ENCODE measurements around the gene MAD1L1.
"Not testable (repeated sequence)": the region's sequence is repeated elsewhere in the genome, so short reads cannot be mapped to it uniquely, and the experiment has no call there.

Gene MAD1L1

DNA sequence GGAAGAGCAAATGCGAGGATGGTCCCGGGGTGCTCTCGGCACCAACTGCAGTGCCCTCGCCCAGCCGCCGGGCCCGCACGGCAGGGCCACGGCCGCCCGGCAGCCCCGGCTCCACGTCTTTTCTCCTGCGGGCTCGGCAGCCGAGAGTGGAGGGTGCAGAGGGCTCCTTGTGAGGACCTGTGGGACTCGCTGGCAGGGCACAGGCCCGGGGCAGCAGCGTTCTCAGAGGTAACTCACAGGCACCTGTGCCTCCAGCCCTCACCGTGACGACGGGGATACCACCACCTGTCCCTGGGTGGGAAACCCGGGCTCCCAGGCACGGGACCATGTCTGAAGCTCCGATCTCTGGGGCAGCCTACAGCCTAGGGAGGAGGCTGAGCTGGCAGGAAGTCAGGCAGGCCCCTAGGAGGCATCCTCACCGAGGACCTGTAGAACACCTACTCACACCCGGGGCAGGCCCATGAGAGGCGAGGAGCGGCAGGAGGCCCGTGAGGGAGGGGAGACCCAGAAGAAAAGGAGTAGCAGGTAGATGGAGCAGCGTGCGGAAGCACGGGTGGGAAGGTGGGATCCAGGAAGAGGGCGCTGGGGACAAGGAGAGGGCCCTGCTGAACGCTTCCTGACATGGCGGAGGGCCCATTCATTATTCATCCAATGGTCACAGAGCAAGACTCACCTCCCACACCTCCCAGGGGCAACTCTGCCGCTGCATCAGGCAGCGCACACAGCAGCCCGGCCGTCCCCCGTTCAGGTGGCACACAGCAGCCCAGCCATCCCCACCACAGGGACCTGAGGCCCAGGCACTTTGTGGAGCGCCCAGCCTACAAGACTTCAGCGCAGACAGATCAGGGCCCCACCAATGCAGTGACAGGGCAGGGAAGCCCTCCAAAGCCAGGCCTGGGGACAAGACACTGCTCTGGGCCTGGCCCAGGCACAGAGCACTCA is 244.9 kb downstream of the MAD1L1 start:
- no peak for DNase-seq (ENCODE audit: low spot score)

DNA sequence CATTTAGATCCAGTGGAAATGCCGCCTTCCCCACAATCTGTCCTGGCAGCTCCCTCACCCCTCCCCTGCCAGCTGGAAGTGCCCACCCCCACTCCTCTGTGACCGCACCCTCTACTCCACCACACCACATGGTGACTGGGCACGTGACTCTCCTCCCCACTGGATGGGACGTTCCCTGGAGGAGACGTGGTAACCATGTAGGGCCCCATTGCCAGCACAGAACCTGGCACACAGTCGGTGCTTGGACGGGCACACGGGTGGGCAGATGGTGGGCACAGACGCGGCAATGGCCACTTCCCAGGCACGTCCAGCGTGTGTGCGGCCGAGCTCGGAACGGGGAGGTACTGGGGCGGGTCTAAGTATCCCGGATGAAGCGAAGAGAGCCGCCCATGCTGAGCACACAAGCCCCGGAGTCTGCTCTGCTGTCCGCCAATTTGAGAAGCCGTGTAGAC is 245.6 kb downstream of the MAD1L1 start:
- no peak for DNase-seq (ENCODE audit: low spot score)

DNA sequence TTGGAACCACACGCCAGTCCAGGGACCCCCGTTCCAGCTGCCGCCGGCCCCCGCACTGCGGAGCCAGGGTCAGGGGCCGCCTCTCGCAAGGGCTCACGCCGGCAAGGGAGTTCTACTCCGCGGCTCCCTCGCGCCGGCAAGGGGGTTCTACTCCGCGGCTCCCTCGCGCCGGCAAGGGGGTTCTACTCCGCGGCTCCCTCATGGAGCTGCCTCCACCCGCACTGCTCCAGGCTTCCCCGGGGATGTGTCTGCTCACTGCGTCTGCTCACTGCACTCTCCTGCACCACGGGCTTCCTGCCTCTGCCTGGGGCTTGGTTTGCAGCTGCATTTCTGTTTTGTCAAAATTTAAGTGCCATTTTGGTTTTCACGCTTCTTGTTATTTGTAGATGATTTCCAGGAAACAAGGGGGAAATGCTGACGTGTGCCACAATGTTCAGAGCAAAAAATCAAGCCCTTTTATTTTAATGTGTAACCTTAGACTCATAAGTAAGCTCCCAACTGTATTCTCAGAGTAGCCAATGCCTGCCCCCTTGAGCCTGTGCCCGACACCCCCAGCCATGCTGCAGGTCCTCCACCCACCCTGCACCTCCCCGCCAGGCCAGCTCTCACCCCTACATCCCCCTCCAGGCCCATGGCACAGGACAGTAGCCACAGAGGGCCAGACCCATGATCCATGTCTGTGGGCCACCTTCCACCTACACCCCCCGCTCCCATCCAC is 246.2 kb downstream of the MAD1L1 start:
- DNase-seq (ENCODE audit: low spot score) = no peak

DNA sequence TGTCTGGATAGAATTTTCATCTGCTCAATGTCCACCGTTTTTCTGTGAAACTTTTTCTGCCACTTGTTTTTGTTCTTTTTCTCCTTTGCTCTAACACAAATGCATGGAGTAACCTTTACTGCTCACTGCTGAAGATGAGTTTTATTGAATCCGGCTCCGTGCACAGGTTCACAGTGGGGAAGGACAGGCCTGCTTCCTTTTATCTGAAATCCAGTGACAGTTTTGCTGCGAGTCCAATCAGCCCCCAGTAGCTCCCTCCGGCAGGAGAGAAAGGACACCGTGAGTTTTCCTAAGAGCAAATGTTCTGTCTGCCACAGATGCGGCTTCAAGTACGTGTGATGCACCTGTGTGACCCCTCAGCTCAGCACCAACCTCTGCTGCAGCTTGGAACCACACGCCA is 246.8 kb downstream of the MAD1L1 start:
- no peak for DNase-seq (ENCODE audit: low spot score)

DNA sequence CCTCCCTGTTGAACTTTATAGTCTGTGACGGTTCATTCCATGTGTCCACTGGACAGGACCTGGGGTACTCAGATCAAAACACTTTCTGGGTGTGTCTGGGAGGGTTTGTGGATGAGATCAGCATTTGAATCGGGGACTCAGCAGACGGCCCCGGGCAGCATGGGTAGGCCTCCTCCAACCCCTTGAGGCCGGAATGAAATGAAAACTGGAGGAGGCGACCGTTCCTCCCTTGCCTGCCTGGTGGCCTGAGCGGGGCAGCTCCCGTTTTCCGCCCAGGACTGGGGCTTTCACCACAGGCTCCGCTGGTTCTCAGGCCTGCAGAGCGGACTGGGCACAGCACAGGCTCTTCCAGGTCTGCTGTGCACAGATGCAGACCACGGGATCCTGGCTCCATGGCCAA is 247.7 kb downstream of the MAD1L1 start:
- DNase-seq (ENCODE audit: low spot score) = no peak

DNA sequence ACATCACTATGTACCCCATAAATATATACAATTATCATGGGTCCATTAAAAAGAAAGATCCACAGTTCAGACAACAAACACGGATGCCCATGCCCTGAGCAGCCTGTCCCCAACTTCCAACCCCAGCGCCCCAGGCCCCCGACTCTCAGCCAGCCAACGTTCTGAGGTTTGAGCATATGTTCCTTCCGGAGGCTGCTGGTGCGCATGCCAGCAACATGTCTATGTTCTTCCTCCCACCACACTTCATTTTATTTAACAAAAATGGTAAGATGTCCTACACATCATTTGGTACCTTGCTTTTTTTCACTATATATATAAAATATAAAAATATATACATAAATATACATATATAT is 250.9 kb downstream of the MAD1L1 start:
- no peak for DNase-seq (ENCODE audit: low spot score)

DNA sequence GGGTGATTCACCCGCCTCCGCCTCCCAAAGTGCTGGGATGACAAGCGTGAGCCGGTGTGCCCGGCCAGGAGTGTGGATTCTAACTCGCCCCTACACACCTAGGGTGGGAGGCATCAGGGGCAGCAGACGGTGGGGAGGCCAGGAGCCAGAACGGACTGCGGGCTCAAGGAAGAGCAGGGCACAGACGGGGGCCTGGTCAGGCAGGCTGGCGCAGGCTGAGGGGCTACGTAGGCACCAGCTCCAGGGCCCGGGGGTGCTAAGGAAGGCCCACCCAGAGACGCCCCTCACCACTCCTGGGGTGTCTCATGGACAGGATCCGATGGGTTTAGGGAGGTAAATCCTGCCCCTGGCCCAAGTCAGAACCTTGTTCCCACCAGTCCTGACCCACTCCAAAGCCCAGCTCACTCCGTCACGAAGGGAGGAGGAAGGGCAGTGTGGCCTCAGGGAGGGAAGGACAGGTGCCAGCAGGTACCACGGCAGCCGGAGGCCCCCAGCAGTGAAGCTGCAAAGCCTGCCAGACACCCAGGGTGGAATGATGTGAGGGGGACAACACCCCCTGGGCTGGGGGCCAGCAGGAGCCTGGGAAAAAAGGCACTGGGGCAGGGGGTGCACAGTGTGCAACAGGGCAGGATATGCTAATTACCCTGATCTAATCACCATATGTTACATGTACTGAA is 251.4 kb downstream of the MAD1L1 start:
- DNase-seq (ENCODE audit: low spot score) = no peak

DNA sequence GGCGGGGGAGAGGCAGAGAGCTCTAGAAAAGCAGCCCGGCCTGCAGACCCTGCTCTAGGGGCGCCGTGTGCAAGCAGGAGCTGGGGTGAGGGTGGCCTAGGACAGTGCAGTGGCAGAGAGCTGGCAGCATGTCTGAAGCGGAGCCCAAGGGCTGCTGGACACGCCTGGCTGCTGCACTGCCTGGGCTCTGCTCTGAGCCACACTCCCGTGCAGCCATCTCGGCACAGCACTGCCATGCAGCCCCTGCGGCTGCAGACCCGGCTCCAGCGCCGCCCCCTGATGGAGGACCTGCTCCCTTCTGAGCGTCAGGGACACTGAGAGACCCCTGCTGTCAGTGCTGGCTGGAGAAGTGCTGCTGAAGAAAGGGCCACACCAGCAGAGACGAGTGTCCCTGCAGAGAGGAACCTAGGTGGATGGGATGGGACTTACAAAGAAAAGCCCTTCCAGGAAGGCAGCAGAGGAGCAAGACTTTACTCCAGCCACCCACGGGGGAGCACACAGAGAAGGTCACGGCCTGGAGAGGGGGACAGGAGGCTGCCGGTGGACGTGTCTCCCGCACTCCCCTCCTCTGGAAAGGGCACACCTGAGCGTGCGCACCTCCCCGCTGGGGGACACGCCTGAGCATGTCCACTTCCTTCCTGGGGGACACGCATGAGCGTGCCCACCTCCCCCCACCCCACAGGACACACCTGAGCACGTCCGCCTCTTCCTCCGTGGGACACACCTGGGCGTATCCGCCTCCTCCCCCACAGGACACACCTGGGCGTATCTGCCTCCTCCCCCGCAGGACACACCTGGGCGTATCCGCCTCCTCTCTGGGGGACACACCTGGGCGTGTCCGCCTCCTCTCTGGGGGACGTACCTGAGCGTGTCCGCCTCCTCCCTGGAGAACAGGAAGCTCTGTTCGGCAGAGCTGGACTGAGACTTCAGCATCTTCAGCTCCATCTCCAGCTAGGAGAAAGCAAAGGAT is 252.9 kb downstream of the MAD1L1 start:
- DNase-seq (ENCODE audit: low spot score) = no peak

DNA sequence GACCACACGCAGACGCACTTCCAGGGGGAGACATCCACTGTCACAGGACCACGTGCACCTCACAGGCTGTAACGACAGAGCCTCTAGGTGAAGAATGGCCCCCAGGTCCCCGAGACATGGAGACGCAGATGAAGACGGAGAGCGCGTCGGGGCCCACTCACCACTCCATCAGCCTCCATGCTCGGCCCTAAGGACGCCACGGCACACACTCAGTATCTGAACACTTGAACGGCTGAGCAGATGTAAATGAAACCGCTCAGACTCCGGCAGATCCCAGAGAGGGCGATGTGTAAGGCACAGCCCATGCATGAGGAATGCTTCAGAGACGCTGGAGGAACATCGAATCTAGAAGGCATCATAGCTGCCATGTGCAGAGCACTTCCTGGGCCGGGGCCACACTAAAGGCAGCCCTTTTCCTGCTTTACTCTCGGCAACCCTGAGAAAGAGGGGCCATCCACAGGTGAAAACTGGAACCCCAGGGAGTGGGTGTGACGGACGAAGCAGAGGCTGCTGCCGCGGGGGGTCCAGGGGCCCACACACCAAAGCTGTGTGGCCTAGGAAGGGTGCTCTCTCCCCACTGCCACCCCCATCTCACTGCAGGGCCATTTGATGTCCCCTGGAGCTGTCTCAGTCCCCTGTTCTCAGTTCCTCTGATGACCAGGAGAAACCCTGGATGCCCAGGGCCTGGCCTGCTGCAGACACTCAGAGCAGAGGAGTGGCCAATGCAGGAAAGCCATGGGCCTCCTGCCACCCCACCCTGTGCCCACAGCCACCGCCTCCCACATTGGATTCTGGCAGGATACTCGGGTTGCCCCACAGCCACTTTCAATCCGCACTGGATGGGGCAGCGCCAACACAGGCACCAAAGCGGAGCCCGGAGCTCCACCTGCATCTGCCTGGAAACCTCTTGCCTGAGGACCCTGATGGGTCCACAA is 253.8 kb downstream of the MAD1L1 start:
- no peak for DNase-seq (ENCODE audit: low spot score)

DNA sequence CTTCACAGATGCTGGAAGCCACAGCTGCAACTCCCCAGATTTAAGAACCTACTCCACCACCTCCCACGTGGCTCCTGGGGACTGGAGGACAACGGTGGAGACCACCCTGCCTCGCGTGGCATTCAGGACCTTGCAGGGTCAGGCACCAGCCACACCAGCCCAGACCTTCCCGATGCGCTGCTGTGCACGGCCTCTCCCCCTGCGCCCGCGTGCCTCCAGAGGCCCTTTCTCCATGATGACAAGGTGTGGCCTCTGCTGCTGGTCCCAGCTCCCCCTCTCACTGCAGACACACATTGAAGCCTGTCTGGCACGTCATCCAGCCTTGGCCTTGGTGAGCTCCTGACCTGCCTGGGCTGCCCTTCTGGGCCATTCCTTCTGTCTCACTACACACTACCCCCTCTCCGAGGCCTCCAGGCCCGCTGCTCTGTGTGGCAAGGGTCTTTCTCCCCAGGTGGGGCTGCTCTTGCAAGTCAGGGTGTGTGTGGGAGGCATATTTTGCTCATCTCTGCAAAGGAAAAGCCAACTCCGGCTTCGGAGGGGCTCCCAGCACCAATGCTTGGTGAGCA is 254.8 kb downstream of the MAD1L1 start:
- DNase-seq (ENCODE audit: low spot score) = no peak

DNA sequence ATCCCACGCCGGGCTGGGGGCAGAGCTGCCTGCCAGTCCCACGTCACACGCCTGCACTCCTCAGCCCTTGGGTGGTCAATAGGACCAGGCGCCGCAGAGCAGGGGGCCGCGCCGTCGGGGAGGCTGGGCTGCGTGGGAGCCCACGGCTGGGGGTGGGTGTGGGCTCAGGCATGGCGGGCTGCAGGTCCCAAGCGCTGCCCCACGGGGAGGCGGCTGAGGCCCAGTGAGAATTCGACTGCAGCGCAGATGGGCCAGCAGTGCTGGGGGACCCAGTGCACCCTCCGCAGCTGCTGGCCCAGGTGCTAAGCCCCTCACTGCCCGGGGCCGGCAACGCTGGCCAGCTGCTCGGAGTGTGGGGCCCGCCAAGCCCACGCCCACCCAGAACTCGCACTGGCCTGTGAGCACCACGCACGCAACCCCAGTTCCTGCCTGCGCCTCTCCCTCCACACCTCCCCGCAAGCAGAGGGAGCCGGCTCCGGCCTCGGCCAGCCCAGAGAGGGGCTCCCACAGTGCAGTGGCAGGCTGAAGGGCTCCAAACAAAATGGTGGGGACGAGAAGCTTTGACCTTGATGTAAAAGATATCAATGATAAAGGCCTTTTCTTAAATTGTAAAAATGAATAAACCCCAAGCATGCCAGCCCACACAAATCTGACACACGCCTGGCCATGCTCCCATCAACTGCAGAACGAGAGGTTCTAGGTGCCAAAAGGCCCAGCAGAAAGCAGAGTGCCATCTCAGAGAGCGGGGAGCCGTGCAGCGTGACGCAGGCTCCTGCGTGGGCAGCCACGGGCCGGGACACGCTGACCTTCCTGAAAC is 255.5 kb downstream of the MAD1L1 start:
- no peak for DNase-seq (ENCODE audit: low spot score)

DNA sequence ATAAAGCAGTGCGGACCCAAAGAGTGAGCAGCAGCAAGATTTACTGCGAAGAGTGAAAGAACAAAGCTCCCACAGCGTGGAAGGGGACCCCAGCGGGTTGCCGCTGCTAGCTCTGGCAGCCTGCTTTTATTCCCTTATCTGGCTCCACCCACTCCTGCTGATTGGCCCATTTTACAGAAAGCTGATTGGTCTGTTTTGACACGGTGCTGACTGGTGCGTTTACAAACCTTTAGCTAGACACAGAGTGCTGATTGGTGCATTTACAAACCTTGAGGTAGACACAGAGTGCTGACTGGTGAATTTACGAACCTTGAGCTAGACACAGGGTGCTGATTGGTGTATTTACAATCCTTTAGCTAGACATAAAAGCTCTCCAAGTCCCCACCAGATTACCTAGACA is 256.2 kb downstream of the MAD1L1 start:
- DNase-seq (ENCODE audit: low spot score) = not testable (repeated sequence)

DNA sequence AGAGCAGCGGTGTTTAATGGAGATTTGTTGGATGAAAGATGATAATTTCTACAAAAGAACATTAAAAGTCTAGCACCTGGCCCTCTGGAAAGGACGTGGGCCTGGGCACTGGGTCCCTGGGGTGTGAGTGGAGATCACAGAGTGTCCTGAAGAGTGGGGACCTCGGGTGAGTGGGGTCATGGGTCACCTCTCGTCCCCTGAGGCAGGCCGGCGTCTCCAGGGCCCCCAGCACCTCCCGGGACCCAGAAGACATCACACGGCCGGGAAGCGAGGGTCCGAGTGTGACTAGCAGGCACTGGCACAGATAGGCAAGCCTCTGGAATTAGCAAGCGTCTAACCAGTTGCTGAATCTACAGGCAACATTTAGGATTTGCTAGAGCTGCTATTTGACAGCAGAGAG is 257.2 kb downstream of the MAD1L1 start:
- DNase-seq (ENCODE audit: low spot score) = no peak

DNA sequence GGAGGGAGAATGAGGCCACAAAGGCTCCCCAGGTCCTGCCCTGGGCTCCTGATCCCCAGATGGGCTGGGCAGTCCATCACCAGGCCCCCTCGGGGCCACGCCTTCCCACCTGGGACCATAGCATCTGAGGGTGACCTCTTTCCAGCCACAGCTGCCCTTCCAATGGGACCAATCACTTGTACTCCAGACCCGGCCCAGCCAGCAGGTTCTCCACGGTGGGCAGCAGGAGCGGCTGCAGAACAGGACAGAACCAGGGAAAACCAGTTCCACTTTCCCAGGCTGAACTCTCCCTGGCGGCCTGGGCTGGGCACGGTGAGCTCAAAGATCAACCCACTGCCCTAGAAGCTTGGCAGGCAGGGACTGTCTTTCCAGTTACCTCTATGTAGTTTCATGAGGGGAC is 257.6 kb downstream of the MAD1L1 start:
- DNase-seq (ENCODE audit: low spot score) = no peak

DNA sequence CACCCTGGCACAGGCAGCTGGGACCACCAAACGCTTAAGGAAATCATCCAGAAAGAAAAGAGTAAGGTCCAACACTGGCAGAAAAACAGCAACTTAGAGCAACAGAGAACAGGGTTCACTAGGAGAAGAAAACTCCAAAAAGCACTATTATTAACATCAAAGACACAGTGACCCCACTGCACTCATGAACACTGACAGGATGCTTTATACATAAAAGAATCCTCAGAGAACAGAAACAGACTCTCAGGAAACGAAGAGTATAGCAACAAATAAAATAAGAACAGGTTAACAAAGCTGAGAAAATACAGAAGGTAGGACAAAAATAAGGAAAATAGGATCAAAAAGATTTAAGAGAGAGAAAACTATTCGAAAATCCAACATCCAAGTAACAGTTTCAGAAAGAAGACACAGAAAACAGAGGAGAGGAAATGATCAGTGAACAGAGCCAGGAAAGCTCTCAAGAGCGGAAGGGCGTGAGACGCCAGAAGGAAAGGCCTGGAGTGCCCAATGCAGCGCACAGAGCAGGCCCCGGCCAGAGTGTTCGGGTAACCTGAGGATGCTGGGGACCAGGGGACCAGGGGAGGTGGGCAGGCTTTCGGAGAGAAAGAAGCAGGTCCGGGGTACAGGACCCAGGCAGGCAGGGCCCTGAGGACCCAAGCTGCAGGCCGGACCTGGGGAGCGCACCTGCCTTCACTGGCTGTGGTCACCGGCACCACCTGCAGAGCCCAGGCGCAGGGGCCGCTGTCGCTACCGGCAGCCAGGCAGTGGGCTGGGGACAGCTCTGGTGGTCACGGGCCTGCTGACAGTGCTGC is 258.2 kb downstream of the MAD1L1 start:
- DNase-seq (ENCODE audit: low spot score) = no peak

DNA sequence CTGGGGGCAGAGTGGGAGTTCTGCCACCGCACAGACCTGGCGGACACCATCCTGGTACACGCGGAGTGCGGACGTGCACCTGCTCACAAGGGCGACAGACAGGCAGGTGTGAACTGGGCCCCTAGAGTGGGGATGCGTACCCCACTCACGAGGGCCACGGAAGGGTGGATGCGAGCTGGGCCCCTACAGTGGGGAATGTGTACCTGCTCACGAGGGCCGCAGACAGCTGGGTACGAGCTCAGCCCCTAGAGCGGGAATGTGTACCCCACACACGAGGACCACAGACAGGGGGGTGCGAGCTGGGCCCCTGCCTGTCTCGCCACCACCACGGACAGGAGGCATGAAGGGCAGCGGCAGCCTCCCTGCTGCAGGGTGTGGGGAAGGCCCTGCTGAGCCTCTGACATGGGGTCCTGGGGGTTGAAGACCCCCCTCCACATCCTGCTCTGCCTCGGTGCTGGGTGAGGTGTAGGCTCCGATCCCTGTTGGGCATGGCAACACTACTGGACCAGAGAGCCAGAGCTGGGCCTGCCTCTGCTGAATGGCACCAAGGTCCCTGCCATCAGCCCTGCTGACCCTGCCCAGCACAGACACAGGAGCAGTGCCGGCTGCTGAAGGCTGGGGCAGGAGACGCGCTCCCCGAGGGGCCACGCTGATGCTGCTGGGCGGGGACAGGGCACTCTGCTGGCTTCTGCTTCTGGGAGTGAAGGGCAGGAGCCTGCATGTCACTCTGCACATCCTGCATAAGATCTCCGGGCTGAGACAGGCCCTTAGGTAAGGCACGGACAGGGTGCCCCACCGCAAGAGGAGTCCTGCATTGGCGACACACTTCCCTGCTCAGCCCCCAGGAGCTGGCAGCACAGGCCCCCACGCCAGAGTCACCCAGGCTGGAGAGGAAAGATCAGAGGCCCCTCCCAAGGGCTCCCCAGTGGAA is 259.2 kb downstream of the MAD1L1 start:
- no peak for DNase-seq (ENCODE audit: low spot score)

DNA sequence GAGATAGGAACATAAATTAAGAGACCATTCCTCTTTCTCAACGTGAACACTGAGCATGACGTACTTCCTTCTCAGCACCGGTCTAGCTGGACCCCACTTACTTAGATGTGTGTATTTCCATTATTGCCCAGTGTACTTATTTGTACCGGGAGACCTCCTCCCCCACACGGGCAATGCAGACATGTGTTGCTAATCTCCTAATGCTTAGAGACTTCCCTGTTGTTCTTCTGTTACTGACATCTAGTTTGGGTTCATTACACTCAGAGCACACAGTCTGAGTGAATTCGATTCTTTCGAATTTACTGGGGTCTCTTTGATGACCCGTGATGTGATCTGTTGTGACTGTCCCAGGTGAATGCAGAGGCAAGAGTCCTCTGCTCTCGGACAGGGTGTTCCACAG is 260.0 kb downstream of the MAD1L1 start:
- no peak for DNase-seq (ENCODE audit: low spot score)
